Pancreas (tissue), 10 donors: Measurements from ENCODE around the gene NISCH. TPM values are rescaled to one million over a fixed set of nuclear protein-coding genes. Genes with fewer than 3 reads are reported as not detected.

ENCODE experiments used
- ATAC-seq, 4 donors: fragments of 200-7000 bp; cut with Tn5 transposase; one replicate each; pipeline versions ENCODE4 v1.8.0 to v1.9.1; 2020; ENCODE audit warnings: mild to moderate bottlenecking in 4 of 4, moderate library complexity in 4 of 4
- DNase-seq, 6 donors: peaks; one replicate each; pipeline ENCODE4 v3.0.0-alpha.2; 2020
- FAIRE-seq: peaks from 2 replicates; lab custom pipeline; 2012; peaks lifted over from hg19 to GRCh38; lab: Jason Lieb, UNC
- H3K27ac ChIP-seq, 4 donors: fragments of 200-600 bp; sonication (generic); 1 replicate in 3 of 4; 2 replicates in 1 of 4; pipeline versions ENCODE4 v1.5.0 to v1.8.0; 2020
- H3K27me3 ChIP-seq, 4 donors: fragments of 200-600 bp; one replicate each; pipeline ENCODE4 v1.8.0; 2021
- H3K36me3 ChIP-seq, 3 donors: fragments of 200-600 bp; sonication (generic) in 1 of 3; one replicate each; pipeline versions ENCODE4 v1.5.0 to v1.8.0; 2020 to 2021
- H3K4me1 ChIP-seq, 3 donors: fragments of 200-600 bp; one replicate each; pipeline ENCODE4 v1.8.0; 2021
- H3K4me3 ChIP-seq, 4 donors: fragments of 200-600 bp; sonication (generic) in 2 of 4; one replicate each; pipeline versions ENCODE4 v1.5.0 to v1.8.0; 2020 to 2021
- H3K9me3 ChIP-seq, 4 donors: fragments of 200-600 bp; one replicate each; pipeline ENCODE4 v1.8.0; 2021
- WGBS, 2 donors: extraction: QIAGEN DNeasy Blood & Tissue Kit; methylation state at CpG; one replicate each; pipeline ENCODE4 v1.1.7; 2013; 5-methylcytosine and 5-hydroxymethylcytosine counted together
- intact Hi-C, 3 donors: fragments of 100-400 bp; cut with DNase I; formaldehyde crosslinking; loops; one replicate each; pipeline versions ENCODE4 v1.11.1 to v1.14.2; 2022
- polyA plus RNA-seq, 2 donors: library from polyadenylated mRNA; stranded (reverse); fragments of 200-250 nt; gene quantifications; one replicate each; pipeline ENCODE4 v1.2.3, GENCODE V29; 2013
- total RNA-seq, 6 donors: library from RNA; stranded (reverse); fragmentation: NEBNext Ultra II Directional in 4 of 6; extraction: Animal tissue kit (Norgen Biotek cat#: 25700) in 4 of 6; gene quantifications; one replicate each; pipeline versions ENCODE4 v1.2.1 to v1.2.4, GENCODE V29; 2021 to 2023
- TF ChIP-seq, protein P1 (sequence below), 4 donors: fragments of 200-600 bp; sonication (generic) in 3 of 4; IDR thresholded peaks; one replicate each; pipeline versions ENCODE4 v1.5.0 to v1.8.0; 2021; ENCODE audit warnings: antibody characterized with exemption in 4 of 4
- donor health status: healthy with polysubstance abuse.
- donor health status: DM: no; HTN: no; CAD: no; lungs with moderate emphysema.
- donor health status: DM: no; HTN: no; CAD: no.
- donor health status: control.
- donor health status: control.
- donor health status: Bipolar disorder and iron deficiency.
- donor health status: DM: yes; HTN: yes; CAD: no.
- donor health status: DM: no; HTN: no; CAD: no.
- donor health status: DM: no; HTN: no; CAD: no.
- donor health status: DM: yes; HTN: yes; CAD: no.

The NISCH gene
- total and polyA plus RNA-seq, 8 donors: 24.4 to 109 (median 37.6) TPM

DNA sequence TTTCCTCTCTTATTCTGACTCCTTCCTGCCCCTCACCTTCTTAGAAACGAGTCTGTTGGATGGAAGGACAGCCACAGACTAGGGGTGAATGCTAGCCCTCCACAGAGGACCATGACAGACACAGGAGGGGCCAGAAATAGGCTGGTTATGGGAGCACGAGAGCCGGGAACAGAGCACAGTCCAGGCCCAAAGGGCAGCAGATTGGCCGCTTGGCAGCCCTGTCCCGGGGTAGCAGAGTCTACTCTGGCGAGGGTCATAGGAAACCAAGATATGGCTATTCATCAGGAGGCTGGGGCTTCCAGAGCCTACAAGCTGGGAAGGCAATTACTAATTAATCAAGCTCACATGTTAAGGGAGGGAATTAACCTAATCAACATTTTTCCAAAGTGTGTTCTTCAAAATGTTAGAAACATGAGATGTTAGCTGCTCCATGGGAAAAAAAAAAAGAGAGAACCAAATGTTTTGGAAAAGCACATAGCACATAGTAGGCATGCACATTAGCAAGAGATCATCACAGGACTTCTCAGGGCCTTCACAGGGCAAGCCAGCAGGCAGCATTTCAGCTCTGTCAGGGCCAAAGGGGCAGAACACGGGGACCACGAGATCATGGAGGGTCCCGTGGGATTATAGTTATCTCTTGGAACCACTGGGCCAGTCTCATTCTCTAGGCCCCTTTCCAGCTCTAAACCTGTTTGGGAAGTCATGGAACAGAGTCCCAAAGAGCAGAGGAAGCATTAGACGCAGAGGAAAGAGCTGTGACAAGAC, 23.8 kb upstream of the NISCH start:
- ATAC-seq (no peak), FAIRE-seq (no peak), DNase-seq (peak in 1 of 6 donors; percentile 41)
- no peaks in the 10 kb centered on the region for H3K27me3 ChIP-seq
- H3K27ac ChIP-seq: no peak overlapping the region
- no peaks in the 10 kb centered on the region for H3K4me1 ChIP-seq
- TF ChIP-seq, protein P1, sequence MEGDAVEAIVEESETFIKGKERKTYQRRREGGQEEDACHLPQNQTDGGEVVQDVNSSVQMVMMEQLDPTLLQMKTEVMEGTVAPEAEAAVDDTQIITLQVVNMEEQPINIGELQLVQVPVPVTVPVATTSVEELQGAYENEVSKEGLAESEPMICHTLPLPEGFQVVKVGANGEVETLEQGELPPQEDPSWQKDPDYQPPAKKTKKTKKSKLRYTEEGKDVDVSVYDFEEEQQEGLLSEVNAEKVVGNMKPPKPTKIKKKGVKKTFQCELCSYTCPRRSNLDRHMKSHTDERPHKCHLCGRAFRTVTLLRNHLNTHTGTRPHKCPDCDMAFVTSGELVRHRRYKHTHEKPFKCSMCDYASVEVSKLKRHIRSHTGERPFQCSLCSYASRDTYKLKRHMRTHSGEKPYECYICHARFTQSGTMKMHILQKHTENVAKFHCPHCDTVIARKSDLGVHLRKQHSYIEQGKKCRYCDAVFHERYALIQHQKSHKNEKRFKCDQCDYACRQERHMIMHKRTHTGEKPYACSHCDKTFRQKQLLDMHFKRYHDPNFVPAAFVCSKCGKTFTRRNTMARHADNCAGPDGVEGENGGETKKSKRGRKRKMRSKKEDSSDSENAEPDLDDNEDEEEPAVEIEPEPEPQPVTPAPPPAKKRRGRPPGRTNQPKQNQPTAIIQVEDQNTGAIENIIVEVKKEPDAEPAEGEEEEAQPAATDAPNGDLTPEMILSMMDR (IDR thresholded peaks at IDR 0.05): no peak
- WGBS, 2 donors: 65 to 72% methylated on average over 10 of the region's 10 CpGs
- intact Hi-C loops: no loop called here
- no peaks in the 10 kb centered on the region for H3K36me3 ChIP-seq
- H3K4me3 ChIP-seq: no peak overlapping the region
- H3K9me3 ChIP-seq: no peaks in the 10 kb centered on the region

DNA sequence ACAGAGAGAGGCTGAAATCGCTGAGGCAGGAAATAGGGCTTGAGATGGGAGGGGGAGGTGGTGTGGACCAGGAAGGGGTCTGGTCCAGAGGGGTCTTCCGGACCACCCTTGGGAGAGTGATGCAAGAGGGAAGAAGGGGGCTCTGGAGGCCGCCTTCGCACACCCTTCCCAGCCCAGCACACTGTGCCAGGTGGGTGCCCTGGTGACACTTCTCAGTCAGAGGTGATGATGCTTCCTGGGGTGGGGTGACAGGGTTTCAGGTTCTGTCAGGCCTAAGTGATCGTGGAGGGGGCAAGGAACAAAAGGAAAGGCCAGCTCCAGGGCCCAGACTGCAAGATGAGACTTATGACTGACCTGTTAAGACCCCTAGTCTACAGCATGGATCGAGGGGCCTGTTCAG, 23.2 kb upstream of the NISCH start:
- ATAC-seq: no peak
- TF ChIP-seq, protein P1 (IDR thresholded peaks at IDR 0.05): no peak
- no peak for FAIRE-seq
- H3K27me3 ChIP-seq: no peaks in the 10 kb centered on the region
- DNase-seq: no peak
- WGBS, 2 donors: 69 to 74% methylated on average over 5 to 6 of the region's 6 CpGs
- intact Hi-C loops: no loop called here
- H3K9me3 ChIP-seq: no peaks in the 10 kb centered on the region
- no peaks in the 10 kb centered on the region for H3K36me3 ChIP-seq
- no peak overlapping the region for H3K27ac ChIP-seq
- no peak overlapping the region for H3K4me3 ChIP-seq
- no peaks in the 10 kb centered on the region for H3K4me1 ChIP-seq

DNA sequence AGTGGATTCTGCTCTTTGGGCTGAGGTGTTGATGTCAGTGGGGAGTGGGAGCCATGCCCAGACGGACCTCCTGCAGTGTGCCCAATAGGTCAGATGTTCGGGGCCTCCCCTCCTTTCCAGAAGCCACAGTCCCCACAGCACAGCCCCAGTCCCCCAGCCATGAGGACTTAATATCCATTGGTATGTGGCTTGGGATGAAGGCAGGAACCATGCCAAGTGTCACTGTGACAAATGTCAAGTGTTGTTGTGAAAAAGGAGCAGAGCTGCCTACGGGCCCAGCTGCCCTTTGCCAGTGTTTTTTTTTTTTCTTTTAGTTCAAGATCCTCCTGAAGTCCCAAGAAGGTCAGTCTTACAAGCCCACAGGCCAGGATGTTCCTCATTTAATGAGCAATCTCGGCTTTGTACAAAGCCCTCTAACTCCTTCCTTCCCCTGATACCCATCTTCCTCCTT, 22.7 kb upstream of the NISCH start:
- Histone ChIP-seq H3K4me1 (no peaks in the 10 kb centered on the region), H3K9me3 (no peaks in the 10 kb centered on the region), H3K27ac (no peak overlapping the region), H3K4me3 (no peak overlapping the region), H3K36me3 (no peaks in the 10 kb centered on the region), H3K27me3 (no peaks in the 10 kb centered on the region)
- no peak for FAIRE-seq
- TF ChIP-seq, protein P1 (IDR thresholded peaks at IDR 0.05): no peak
- intact Hi-C loops: no loop called here
- peak in 1 of 6 donors; percentile 33 for DNase-seq
- WGBS, 2 donors: 57 to 62% methylated on average over 4 of the region's 4 CpGs
- ATAC-seq: no peak

DNA sequence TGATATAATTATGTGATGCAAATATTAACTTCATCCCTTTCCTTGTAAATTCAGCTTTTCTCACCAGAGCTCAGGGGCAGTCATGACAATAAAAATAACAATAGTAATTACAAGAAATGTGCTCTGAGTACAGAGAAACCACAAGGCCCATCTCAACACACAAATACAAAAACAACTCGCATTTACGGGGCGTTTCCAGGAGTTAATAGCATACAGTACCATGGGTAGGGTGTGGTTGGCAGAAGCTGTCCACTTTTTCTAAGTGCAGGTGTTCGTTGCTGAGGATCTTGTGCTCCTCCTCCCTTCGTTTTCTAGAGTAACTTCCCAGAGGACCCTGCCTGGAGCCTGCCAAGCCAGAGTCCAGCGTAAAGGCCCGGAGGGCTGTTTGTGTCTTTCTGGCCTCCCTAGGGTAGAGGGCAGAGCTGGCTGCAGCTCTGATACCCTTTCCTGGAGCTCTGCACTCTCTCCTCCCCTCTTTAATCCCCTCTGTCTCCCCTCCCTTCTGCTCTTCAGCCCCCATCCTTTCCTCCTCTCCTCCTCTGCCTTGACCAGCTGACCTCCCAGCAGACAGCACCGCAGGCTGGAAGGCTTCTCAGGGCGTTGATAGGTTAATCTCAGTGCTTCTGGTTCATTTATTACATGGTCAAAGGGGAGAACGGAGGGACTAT, 21.9 kb upstream of the NISCH start:
- 75 to 80% methylated on average over 10 of the region's 10 CpGs for WGBS, 2 donors
- ATAC-seq: no peak

More for the DNA sequence above, 21.9 kb upstream of the NISCH start:
- Histone ChIP-seq H3K27me3 (no peaks in the 10 kb centered on the region), H3K36me3 (no peaks in the 10 kb centered on the region), H3K4me3 (no peak overlapping the region), H3K27ac (no peak overlapping the region), H3K4me1 (no peaks in the 10 kb centered on the region), H3K9me3 (no peaks in the 10 kb centered on the region)
- DNase-seq (no peak), FAIRE-seq (no peak)
- TF ChIP-seq, protein P1 (IDR thresholded peaks at IDR 0.05): no peak
- intact Hi-C loops: no loop called here
